SK-N-SH treated with all-trans-retinoic acid at 6 μM for 48 hours (cell line): ENCODE data around the gene TCEA3.

Experiments
- ATAC-seq: fragments of 200-7000 bp; cut with Tn5 transposase; 3 replicates; pipeline ENCODE4 v1.9.1; 2020; ENCODE audit warnings: mild to moderate bottlenecking, moderate library complexity
- ARNTL ChIP-seq: fragments of 450-650 bp; formaldehyde crosslinking; IDR thresholded peaks from 2 replicates; pipeline ENCODE4 v1.5.0; 2020; ENCODE audit warnings: low read depth, mild to moderate bottlenecking, moderate library complexity, borderline replicate concordance
- BACH2 ChIP-seq: fragments of 250-450 bp; sonication (Bioruptor Pico); IDR thresholded peaks from 2 replicates; pipeline ENCODE4 v1.9.0; 2021; ENCODE audit warnings: mild to moderate bottlenecking, borderline replicate concordance
- CREB5 ChIP-seq: fragments of 250-450 bp; sonication (Bioruptor Pico); IDR thresholded peaks from 2 replicates; pipeline ENCODE4 v1.5.1; 2020; ENCODE audit warnings: low read depth, mild to moderate bottlenecking, moderate library complexity
- CSDC2 ChIP-seq: fragments of 250-450 bp; sonication (Bioruptor Pico); IDR thresholded peaks from 2 replicates; pipeline ENCODE4 v1.5.0; 2020; ENCODE audit warnings: mild to moderate bottlenecking, moderate library complexity
- ESRRG ChIP-seq: fragments of 250-450 bp; sonication (Bioruptor Pico); IDR thresholded peaks from 2 replicates; pipeline ENCODE4 v1.6.1; 2021; ENCODE audit warnings: mild to moderate bottlenecking
- GLIS3 ChIP-seq: fragments of 250-450 bp; sonication (Bioruptor Pico); IDR thresholded peaks from 2 replicates; pipeline ENCODE4 v1.5.0; 2020; ENCODE audit warnings: mild to moderate bottlenecking, moderate library complexity
- ISL1 ChIP-seq: fragments of 250-450 bp; sonication (Bioruptor Pico); IDR thresholded peaks from 2 replicates; pipeline ENCODE4 v2.1.2; 2022; ENCODE audit warnings: mild to moderate bottlenecking, moderate library complexity
- PPARA ChIP-seq: fragments of 250-450 bp; sonication (Bioruptor Pico); IDR thresholded peaks from 2 replicates; pipeline ENCODE4 v1.5.0; 2020; ENCODE audit warnings: mild to moderate bottlenecking, borderline replicate concordance
- RARB ChIP-seq: fragments of 250-450 bp; sonication (Bioruptor Pico); IDR thresholded peaks from 2 replicates; pipeline ENCODE4 v1.8.0; 2021; ENCODE audit warnings: mild to moderate bottlenecking, moderate library complexity
- SNAI2 ChIP-seq: fragments of 250-450 bp; sonication (Bioruptor Pico); IDR thresholded peaks from 2 replicates; pipeline ENCODE4 v1.5.0; 2020; ENCODE audit warnings: mild to moderate bottlenecking, moderate library complexity
- TCF4 ChIP-seq: fragments of 250-450 bp; sonication (Bioruptor Pico); IDR thresholded peaks from 2 replicates; pipeline ENCODE4 v1.8.0; 2021; ENCODE audit warnings: mild to moderate bottlenecking, moderate library complexity, borderline replicate concordance
- TOX ChIP-seq: fragments of 250-450 bp; sonication (Bioruptor Pico); IDR thresholded peaks from 2 replicates; pipeline ENCODE4 v1.8.0; 2021; ENCODE audit warnings: mild to moderate bottlenecking, moderate library complexity, borderline replicate concordance
- ZC3H10 ChIP-seq: fragments of 250-450 bp; sonication (Bioruptor Pico); IDR thresholded peaks from 2 replicates; pipeline ENCODE4 v1.5.1; 2021; ENCODE audit warnings: mild to moderate bottlenecking, moderate library complexity
- ZFP3 ChIP-seq: fragments of 250-450 bp; sonication (Bioruptor Pico); IDR thresholded peaks from 2 replicates; pipeline ENCODE4 v1.5.0; 2020; ENCODE audit warnings: mild to moderate bottlenecking, moderate library complexity
- ZFP30 ChIP-seq: fragments of 450-650 bp; formaldehyde crosslinking; IDR thresholded peaks from 2 replicates; pipeline ENCODE4 v1.5.0; 2022; ENCODE audit warnings: mild to moderate bottlenecking, moderate library complexity
- ZNF565 ChIP-seq: fragments of 450-650 bp; formaldehyde crosslinking; conservative IDR thresholded peaks from 2 replicates; pipeline ENCODE4 v1.5.0; 2020; ENCODE audit warnings: low read depth, mild to moderate bottlenecking, moderate library complexity
- ZNF70 ChIP-seq: fragments of 450-650 bp; formaldehyde crosslinking; IDR thresholded peaks from 2 replicates; pipeline ENCODE4 v1.5.0; 2020; ENCODE audit warnings: mild to moderate bottlenecking, moderate library complexity
- ZNF8 ChIP-seq: fragments of 450-650 bp; formaldehyde crosslinking; IDR thresholded peaks from 2 replicates; pipeline ENCODE4 v1.5.0; 2020; ENCODE audit warnings: mild to moderate bottlenecking, moderate library complexity
- TF ChIP-seq, protein P1 (sequence below): fragments of 250-450 bp; sonication (Bioruptor Pico); IDR thresholded peaks from 2 replicates; pipeline ENCODE4 v1.5.1; 2021; ENCODE audit warnings: mild to moderate bottlenecking, moderate library complexity
- TF ChIP-seq, protein P2 (sequence below): fragments of 250-450 bp; sonication (Bioruptor Pico); IDR thresholded peaks from 2 replicates; pipeline ENCODE4 v1.8.0; 2021; ENCODE audit warnings: low read depth, mild to moderate bottlenecking, moderate library complexity, borderline replicate concordance
- TF ChIP-seq, protein P3 (sequence below): fragments of 250-450 bp; sonication (Bioruptor Pico); IDR thresholded peaks from 2 replicates; pipeline ENCODE4 v1.8.0; 2020; ENCODE audit warnings: mild to moderate bottlenecking, moderate library complexity, borderline replicate concordance

Gene TCEA3

GRCh38 chr1:23408797-23409290 lies 15.7 kb downstream of the TCEA3 start:
- ATAC-seq, result no peak
- TF ChIP-seq CREB5 (CRISPR knock-in tag), result no peak
- TF ChIP-seq, protein P1, sequence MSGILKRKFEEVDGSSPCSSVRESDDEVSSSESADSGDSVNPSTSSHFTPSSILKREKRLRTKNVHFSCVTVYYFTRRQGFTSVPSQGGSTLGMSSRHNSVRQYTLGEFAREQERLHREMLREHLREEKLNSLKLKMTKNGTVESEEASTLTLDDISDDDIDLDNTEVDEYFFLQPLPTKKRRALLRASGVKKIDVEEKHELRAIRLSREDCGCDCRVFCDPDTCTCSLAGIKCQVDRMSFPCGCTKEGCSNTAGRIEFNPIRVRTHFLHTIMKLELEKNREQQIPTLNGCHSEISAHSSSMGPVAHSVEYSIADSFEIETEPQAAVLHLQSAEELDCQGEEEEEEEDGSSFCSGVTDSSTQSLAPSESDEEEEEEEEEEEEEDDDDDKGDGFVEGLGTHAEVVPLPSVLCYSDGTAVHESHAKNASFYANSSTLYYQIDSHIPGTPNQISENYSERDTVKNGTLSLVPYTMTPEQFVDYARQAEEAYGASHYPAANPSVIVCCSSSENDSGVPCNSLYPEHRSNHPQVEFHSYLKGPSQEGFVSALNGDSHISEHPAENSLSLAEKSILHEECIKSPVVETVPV (CRISPR knock-in tag), result no peak
- TF ChIP-seq, protein P2, sequence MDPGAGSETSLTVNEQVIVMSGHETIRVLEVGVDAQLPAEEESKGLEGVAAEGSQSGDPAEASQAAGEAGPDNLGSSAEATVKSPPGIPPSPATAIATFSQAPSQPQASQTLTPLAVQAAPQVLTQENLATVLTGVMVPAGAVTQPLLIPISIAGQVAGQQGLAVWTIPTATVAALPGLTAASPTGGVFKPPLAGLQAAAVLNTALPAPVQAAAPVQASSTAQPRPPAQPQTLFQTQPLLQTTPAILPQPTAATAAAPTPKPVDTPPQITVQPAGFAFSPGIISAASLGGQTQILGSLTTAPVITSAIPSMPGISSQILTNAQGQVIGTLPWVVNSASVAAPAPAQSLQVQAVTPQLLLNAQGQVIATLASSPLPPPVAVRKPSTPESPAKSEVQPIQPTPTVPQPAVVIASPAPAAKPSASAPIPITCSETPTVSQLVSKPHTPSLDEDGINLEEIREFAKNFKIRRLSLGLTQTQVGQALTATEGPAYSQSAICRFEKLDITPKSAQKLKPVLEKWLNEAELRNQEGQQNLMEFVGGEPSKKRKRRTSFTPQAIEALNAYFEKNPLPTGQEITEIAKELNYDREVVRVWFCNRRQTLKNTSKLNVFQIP (CRISPR knock-in tag), result no peak
- no peak for TF ChIP-seq RARB
- TF ChIP-seq ZNF70 (CRISPR knock-in tag), result no peak
- no peak for TF ChIP-seq TCF4 (CRISPR knock-in tag)
- TF ChIP-seq ZNF8 (CRISPR knock-in tag), result no peak
- TF ChIP-seq ARNTL, result no peak
- TF ChIP-seq GLIS3, result no peak

DNA sequence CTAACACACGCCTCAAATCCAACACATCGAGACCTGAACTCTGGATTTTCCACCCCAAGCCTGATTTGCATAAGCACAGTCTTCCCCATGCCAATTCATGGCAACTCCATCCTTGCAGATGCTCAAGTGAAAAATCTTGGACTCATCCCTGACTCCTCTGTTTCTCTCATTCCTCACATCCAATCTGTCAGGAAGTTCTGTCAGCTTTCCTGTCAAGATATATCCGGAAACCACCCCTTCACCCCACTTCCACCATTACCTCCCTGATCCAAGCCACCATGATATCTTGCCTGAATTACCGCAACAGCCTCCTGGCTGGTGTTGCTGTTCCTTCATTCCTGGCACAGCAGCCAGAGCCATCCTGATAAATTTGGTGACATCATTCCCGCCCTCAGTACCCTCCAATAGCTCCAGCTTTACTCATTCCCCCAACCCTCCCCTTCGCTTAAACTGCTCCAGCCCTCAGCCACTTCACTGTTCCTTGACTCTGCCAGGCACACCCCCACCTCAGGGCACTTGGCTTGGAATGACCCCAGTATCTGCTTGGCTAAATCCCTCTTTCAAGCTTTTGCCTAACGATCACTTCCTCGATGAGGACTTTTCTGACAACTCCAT lies 17.4 kb downstream of the TCEA3 start:
- TF ChIP-seq GLIS3 (no peak), TOX (CRISPR knock-in tag) (no peak), CREB5 (CRISPR knock-in tag) (no peak), ARNTL (no peak), PPARA (CRISPR knock-in tag) (no peak), ZFP30 (CRISPR knock-in tag) (no peak), ZNF70 (CRISPR knock-in tag) (no peak), TCF4 (CRISPR knock-in tag) (no peak), SNAI2 (CRISPR knock-in tag) (no peak), ISL1 (CRISPR knock-in tag) (no peak), CSDC2 (CRISPR knock-in tag) (no peak), ZC3H10 (CRISPR knock-in tag) (no peak), ZFP3 (CRISPR knock-in tag) (no peak), ZNF8 (CRISPR knock-in tag) (no peak), ZNF565 (CRISPR knock-in tag) (no peak), BACH2 (CRISPR knock-in tag) (no peak), ESRRG (CRISPR knock-in tag) (no peak)

GRCh38 chr1:23405946-23406345 lies 18.6 kb downstream of the TCEA3 start:
- no peak for ATAC-seq
- no peak for TF ChIP-seq CSDC2 (CRISPR knock-in tag)
- TF ChIP-seq, protein P3, sequence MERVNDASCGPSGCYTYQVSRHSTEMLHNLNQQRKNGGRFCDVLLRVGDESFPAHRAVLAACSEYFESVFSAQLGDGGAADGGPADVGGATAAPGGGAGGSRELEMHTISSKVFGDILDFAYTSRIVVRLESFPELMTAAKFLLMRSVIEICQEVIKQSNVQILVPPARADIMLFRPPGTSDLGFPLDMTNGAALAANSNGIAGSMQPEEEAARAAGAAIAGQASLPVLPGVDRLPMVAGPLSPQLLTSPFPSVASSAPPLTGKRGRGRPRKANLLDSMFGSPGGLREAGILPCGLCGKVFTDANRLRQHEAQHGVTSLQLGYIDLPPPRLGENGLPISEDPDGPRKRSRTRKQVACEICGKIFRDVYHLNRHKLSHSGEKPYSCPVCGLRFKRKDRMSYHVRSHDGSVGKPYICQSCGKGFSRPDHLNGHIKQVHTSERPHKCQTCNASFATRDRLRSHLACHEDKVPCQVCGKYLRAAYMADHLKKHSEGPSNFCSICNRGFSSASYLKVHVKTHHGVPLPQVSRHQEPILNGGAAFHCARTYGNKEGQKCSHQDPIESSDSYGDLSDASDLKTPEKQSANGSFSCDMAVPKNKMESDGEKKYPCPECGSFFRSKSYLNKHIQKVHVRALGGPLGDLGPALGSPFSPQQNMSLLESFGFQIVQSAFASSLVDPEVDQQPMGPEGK (CRISPR knock-in tag), result no peak
- TF ChIP-seq ARNTL, result no peak
- no peak for TF ChIP-seq GLIS3
- no peak for TF ChIP-seq ZNF70 (CRISPR knock-in tag)
- no peak for TF ChIP-seq ISL1 (CRISPR knock-in tag)
- TF ChIP-seq SNAI2 (CRISPR knock-in tag), result no peak
- no peak for TF ChIP-seq ZC3H10 (CRISPR knock-in tag)
- no peak for TF ChIP-seq ZFP30 (CRISPR knock-in tag)
- TF ChIP-seq ZNF565 (CRISPR knock-in tag), result no peak
- no peak for TF ChIP-seq BACH2 (CRISPR knock-in tag)
- TF ChIP-seq CREB5 (CRISPR knock-in tag), result no peak

More for the DNA sequence above, 17.4 kb downstream of the TCEA3 start:
- no peak for ATAC-seq
